C4-2B (cell line): ENCODE measurements around the gene BCL2L12.

Experiments
- CTCF ChIP-seq: fragments of 450-650 bp; conservative IDR thresholded peaks from 2 replicates; pipeline ENCODE4 v1.5.1; 2017; ENCODE audit warnings: mild to moderate bottlenecking
- ZFX ChIP-seq: fragments of 450-650 bp; IDR thresholded peaks from 2 replicates; pipeline ENCODE4 v1.6.1; 2017

DNA sequence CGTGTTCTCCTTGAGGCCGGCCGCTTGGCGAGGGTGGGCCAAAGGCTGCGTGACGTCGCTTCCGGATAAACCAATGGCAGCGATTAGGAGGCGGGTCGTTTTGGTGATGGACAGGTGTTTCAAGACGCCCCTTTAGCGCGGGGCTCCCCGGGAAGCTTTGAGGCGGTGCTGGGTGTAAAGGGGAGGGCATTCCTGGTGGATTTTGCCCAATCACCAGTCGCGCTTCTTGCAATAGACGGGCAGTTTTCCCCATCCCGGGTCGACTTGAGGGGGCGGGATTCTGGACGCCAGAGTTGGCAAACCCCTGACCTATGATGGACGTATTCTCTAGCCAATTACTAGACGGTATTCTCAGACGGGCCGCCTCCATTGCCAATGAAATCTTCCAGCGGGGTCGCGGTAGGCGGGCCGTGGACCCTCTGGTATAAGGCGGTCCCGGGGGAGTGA is 11.1 kb downstream of the BCL2L12 start:
- TF ChIP-seq CTCF (no peak), ZFX (no peak)
